Fibroblast of upper back skin (primary cell): ENCODE data around the gene MAEA.

Source experiments
- DNase-seq: peaks from one replicate; pipeline ENCODE4 v3.0.0-alpha.2; 2013

Gene MAEA

GRCh38 chr4:1383728-1384591, 94.3 kb downstream of the MAEA start:
- DNase-seq, result no peak

- no peak for DNase-seq
Measured at GRCh38 chr4:1384675-1385372, 95.1 kb downstream of the MAEA start.

- no peak for DNase-seq
Measured at GRCh38 chr4:1385373-1386340, 96.0 kb downstream of the MAEA start.
